ENCODE results near the gene CMTM8. TPM values are rescaled to one million over a fixed set of nuclear protein-coding genes. Genes with fewer than 3 reads are reported as not detected.

Gene CMTM8
- total RNA-seq, 1 donor from 2014 or later, result 7.5 TPM

GRCh38 chr3:32257042-32257441 is 18.6 kb downstream of the CMTM8 start:
- no peaks in the 10 kb centered on the region for H3K36me3 ChIP-seq (ENCODE audit: control insufficient read depth, insufficient read depth, low read length)
- TF ChIP-seq CTCF (IDR thresholded peaks at IDR 0.05; ENCODE audit: insufficient read depth, low read length, poor library complexity, severe bottlenecking), result no peak
- no peaks in the 10 kb centered on the region for H3K27me3 ChIP-seq (ENCODE audit: control insufficient read depth, insufficient read depth, low read length)
- no peak for DNase-seq (ENCODE audit: low read depth)
- no peak overlapping the region for H3K4me3 ChIP-seq (ENCODE audit: low read depth, low read length)

GRCh38 chr3:32257641-32258438 is 19.4 kb downstream of the CMTM8 start:
- TF ChIP-seq CTCF (IDR thresholded peaks at IDR 0.05; ENCODE audit: insufficient read depth, low read length, poor library complexity, severe bottlenecking), result no peak
- H3K4me3 ChIP-seq (ENCODE audit: low read depth, low read length), result no peak overlapping the region
- H3K27me3 ChIP-seq (ENCODE audit: control insufficient read depth, insufficient read depth, low read length), result no peaks in the 10 kb centered on the region
- no peak for DNase-seq (ENCODE audit: low read depth)
- H3K36me3 ChIP-seq (ENCODE audit: control insufficient read depth, insufficient read depth, low read length), result no peaks in the 10 kb centered on the region

GRCh38 chr3:32258869-32259268 is 20.4 kb downstream of the CMTM8 start:
- no peak for DNase-seq (ENCODE audit: low read depth)
- no peaks in the 10 kb centered on the region for H3K36me3 ChIP-seq (ENCODE audit: control insufficient read depth, insufficient read depth, low read length)
- H3K27me3 ChIP-seq (ENCODE audit: control insufficient read depth, insufficient read depth, low read length), result no peaks in the 10 kb centered on the region
- H3K4me3 ChIP-seq (ENCODE audit: low read depth, low read length), result no peak overlapping the region
- TF ChIP-seq CTCF (IDR thresholded peaks at IDR 0.05; ENCODE audit: insufficient read depth, low read length, poor library complexity, severe bottlenecking), result no peak

- H3K4me3 ChIP-seq (ENCODE audit: low read depth, low read length), result no peak overlapping the region
- no peak for DNase-seq (ENCODE audit: low read depth)
- H3K36me3 ChIP-seq (ENCODE audit: control insufficient read depth, insufficient read depth, low read length), result no peaks in the 10 kb centered on the region
- TF ChIP-seq CTCF (IDR thresholded peaks at IDR 0.05; ENCODE audit: insufficient read depth, low read length, poor library complexity, severe bottlenecking), result no peak
- H3K27me3 ChIP-seq (ENCODE audit: control insufficient read depth, insufficient read depth, low read length), result no peaks in the 10 kb centered on the region
Measured at GRCh38 chr3:32261545-32261944, 23.1 kb downstream of the CMTM8 start.

GRCh38 chr3:32262201-32262600 is 23.7 kb downstream of the CMTM8 start:
- H3K4me3 ChIP-seq (ENCODE audit: low read depth, low read length), result no peak overlapping the region
- no peak for TF ChIP-seq CTCF (IDR thresholded peaks at IDR 0.05; ENCODE audit: insufficient read depth, low read length, poor library complexity, severe bottlenecking)
- H3K36me3 ChIP-seq (ENCODE audit: control insufficient read depth, insufficient read depth, low read length), result no peaks in the 10 kb centered on the region
- DNase-seq (ENCODE audit: low read depth), result no peak
- no peaks in the 10 kb centered on the region for H3K27me3 ChIP-seq (ENCODE audit: control insufficient read depth, insufficient read depth, low read length)

GRCh38 chr3:32274306-32274705 is 35.8 kb downstream of the CMTM8 start:
- TF ChIP-seq CTCF (IDR thresholded peaks at IDR 0.05; ENCODE audit: insufficient read depth, low read length, poor library complexity, severe bottlenecking), result no peak
- DNase-seq (ENCODE audit: low read depth), result no peak
- no peaks in the 10 kb centered on the region for H3K36me3 ChIP-seq (ENCODE audit: control insufficient read depth, insufficient read depth, low read length)
- H3K27me3 ChIP-seq (ENCODE audit: control insufficient read depth, insufficient read depth, low read length), result no peaks in the 10 kb centered on the region
- H3K4me3 ChIP-seq (ENCODE audit: low read depth, low read length), result no peak overlapping the region
